Measurements from ENCODE around the gene ATRN.
"Not testable (repeated sequence)": the region's sequence is repeated elsewhere in the genome, so short reads cannot be mapped to it uniquely, and the experiment has no call there.

ATRN gene

DNA sequence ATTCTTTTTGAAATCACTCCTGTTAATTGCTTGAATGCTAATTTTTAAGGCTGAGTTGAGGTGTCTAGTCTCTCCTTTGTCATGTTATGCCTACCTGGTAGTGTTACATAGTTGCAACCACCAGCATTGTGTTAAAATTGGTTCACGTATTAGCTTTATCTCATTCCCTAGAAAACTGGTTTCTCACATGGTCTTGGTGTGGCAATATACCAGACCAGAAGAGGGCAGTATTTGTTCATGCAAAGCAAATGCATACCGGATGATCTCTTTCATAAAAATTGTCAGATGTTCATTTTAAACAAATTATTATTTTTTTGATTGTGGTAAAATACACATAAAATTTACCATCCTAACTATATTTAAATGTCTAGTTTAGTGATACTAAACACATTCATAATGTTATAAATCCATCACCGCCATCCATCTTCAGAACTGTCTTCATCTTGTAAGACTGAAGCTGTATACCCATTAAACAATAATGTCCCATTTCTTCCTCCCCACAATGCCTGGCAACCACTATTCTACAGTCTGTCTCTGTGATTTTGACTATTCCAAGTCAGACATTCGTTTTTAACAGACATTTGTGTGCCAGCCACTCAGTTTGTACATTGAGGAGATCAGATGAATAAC is 92.8 kb downstream of the ATRN start:
- no peak for DNase-seq (ENCODE audit: low read depth in 2 of 2)

DNA sequence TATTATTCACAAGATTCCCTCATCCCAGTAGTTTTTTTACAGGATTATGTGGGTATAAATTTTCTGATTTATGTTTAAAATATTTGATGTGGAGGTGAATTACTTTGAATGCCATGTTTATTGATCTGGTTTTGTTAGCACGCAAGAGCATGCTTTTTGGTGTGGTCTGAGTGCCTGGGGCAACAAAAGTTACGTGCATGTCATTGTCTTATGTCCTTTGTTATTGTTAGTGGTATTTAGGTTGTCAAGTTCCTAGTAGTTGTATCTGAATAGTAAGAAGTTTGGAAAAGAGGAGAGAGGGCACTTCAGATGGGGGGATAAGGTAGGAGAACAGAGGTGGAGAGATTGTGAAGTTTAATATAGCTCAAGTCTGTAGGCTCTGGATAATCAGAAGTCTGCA is 95.0 kb downstream of the ATRN start:
- DNase-seq (ENCODE audit: low read depth in 2 of 2) = no peak

DNA sequence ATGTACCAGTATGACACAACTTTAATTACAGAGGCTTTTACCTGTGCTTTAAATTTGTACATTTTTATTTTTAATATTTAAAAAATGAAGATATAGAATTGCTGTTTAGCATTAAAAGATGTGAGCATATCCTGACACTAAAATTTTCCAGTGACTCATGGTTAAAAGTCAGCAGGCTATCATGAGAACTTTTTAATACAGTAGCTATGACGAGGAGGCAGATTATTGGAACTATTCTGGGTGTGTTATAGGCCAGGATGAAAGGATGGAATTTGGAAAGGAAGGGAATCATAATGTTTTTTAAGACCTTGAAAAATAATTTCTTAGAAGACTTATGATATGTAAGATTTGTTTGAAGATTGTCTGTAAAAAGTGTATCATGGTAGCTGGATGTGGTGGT is 101.3 kb downstream of the ATRN start:
- DNase-seq (ENCODE audit: low read depth in 2 of 2) = no peak

DNA sequence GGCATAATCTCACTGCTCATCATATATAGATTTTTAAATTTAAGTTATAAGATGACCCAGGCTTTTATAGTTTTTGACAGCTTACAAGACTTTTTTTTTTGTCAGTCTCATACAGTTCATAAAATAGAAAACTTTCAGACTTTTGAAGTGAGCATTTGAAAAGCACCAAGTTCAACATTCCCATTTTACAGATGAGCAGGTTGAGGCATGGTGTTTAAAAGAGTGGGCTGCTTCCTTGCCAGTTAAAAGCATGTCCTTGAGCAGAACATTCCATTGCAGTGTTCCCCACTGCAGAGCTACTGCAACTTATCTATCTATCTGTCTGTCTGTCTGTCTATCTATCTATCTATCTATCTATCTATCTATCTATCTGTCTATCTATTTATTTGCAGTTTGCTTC is 105.5 kb downstream of the ATRN start:
- DNase-seq (ENCODE audit: low read depth in 2 of 2) = no peak

DNA sequence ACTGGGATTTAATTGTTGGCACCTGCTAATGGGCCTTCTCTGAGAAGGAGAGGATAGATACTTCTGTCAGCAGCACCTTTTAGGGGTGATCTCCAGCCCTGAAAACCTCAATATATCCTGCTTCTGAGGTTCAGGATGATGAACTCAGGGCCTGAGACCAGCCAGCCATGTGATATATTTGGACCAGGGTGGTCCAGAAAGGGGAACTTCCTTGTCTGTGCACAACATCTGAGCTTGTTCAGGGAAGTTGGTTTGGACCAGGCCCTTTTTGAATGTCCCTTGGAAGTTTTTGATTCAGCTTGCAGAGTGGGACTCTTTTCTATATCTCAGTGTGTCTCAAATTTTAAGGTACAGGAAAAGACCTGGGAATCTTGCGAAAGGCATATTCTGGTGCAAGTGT is 106.5 kb downstream of the ATRN start:
- no peak for DNase-seq (ENCODE audit: low read depth in 2 of 2)

DNA sequence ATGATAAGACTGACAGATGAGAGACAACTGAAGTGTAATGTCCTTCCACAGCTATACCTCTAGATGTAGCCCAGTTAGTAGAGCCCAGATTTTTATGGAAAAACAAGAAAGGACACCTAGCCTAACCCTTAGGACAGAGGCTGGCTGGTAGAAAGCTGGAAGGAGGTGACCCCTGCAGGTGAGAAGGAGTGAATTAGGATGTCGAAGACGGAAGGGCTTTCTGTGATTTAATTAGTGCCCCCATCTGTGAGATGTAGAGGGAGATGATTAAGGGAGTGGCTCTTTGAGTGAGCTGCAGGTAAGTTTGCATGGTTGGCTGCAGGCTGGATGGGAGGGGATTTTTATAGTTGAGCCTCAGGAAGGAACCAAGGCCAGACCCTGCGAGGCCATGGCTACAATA is 109.6 kb downstream of the ATRN start:
- no peak for DNase-seq (ENCODE audit: low read depth in 2 of 2)

DNA sequence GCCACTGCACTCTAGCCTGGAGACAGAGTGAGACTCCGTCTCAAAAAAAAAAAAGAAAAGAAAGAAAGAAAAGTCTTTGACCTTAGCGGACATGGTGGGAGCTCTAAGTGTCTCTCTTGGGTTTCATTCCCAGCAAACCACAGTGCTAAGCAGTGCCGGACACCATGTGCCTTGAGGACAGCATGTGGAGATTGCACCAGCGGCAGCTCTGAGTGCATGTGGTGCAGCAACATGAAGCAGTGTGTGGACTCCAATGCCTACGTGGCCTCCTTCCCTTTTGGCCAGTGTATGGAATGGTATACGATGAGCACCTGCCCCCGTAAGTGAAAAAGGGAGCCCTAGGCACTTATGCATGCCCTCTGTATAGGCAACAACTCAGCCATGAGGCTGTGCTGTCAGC is 112.9 kb downstream of the ATRN start:
- no peak for DNase-seq (ENCODE audit: low read depth in 2 of 2)

DNA sequence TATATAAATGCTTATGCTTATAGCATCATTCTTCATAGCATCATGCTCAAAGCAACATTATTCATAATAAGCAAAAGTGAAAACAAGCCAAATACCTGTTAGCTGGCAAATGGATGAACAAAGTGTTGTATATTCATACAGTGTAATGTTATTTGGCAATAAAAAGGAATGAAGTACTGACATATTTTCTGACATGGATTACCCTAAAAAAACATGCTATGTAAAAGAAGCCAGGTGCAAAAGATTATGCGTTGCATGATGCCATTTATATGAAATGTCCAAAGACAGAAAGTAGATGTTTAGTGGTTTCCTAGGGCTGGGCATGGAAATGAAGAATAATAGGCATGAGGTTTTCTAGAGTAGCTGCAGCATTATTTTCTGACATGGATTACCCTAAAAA is 115.3 kb downstream of the ATRN start:
- no peak for DNase-seq (ENCODE audit: low read depth in 2 of 2)

DNA sequence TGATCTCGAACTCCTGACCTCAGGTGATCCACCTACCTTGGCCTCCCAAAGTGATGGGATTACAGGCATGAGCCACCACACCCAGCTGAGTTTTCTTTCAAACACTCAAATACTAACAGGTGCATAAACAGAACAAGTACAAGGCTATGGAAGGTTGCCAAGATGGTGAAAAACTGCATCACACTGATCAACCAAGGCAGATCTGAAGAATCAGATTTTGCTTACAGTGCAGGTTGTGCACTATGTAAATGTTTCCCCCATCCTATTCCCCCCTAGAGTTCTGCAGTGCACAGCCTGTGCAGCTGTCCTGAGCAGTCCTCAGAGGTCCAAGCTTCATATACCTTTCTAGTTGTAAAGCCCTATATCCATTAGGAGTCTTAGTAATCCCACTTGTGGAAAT is 119.3 kb downstream of the ATRN start:
- no peak for DNase-seq (ENCODE audit: low read depth in 2 of 2)

DNA sequence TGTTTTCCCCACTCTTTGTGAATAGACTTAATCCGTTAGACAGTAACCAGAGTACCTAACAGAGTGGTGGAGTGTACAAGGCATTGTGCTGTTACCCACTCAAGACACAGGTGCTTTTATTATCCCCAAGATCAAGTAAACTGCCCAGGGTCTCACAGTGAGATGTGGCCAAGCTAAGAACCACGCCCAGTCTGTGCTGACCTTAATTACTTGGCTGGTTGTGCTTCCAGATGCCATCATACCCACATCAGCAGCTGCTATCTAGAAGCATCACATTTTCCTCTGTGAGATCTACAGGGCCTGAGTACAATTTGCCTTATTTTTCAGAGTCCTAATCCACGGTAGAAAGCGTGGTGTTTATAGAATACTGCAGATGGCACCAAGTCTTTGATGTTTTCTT is 122.1 kb downstream of the ATRN start:
- no peak for DNase-seq (ENCODE audit: low read depth in 2 of 2)

DNA sequence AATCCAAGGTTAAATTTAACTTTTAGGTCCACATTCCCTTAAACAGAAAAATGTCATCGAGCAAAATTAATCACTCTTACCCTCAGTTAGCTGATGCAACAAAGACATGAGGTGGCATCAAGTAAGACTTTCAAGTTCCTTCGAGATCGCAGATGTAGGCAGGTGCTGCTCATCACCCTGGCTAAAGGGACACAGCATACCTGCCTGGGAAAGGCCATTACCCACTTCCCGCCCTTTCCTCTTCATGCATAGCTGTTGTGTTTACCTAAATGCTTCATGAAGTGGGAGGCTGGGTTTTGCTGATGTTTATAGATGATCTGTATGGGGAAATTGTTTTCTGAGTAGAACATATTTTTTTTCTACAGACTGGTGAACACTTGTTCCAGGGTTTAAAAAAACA is 124.7 kb downstream of the ATRN start:
- DNase-seq (ENCODE audit: low read depth in 2 of 2) = no peak

DNA sequence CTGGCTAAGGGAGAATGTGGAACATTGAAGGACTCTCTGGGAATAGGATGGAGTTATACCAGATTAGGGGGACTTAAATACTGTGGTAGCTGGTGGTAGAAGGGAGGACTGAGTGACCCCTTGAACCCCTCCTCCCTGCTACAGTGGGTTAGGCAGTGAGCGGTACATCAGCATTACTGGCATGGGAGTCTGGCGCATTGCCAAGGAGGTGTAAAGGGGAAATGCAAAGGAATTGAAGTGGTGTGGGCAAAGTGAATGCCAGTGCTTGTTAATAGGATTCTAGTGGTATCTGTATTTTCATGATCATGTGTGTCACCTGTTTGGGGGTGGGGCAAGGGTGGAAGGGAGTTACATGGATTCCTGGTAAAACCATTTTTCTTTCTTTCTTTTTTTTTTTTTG is 132.3 kb downstream of the ATRN start:
- DNase-seq (ENCODE audit: low read depth in 2 of 2) = no peak

DNA sequence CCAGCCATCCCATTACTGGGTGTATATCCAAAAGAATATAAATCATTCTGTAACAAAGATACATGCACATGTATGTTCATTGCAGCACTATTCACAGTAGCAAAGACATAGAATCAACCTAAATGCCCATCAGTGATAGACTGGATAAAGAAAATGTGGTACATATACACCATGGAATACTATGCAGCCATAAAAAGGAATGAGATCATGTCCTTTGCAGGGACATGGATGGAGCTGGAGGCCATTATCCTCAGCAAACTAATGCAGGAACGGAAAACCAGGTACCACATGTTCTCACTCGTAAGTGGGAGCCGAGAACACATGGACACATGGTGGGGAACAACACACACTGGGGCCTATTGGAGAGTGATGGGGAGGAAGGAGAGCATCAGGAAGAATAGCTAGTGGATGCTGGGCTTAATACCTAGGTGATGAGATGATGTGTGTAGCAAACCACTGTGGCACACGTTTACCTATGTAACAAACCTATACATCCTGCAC is 134.6 kb downstream of the ATRN start:
- DNase-seq (ENCODE audit: low read depth in 2 of 2) = not testable (repeated sequence)

DNA sequence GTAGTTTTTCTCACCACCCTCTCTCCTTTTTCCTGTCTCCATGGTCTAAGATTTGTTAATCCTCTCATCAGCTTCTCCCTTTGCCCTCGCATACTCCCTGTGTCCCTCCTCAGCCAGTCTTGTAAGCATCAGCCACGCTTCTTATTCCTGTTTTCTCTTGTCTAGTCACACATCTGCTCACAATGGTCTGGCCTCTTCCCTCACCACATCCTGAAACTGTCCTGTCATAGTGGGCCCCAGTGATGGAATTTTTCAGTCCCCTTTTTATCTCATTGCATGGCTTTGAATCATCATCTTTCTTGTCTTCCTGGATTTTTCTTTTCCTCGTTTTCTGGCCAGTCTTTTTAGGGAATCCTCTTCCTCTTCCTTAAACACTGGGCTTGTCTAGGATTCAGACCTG is 135.2 kb downstream of the ATRN start:
- DNase-seq (ENCODE audit: low read depth in 2 of 2) = no peak

DNA sequence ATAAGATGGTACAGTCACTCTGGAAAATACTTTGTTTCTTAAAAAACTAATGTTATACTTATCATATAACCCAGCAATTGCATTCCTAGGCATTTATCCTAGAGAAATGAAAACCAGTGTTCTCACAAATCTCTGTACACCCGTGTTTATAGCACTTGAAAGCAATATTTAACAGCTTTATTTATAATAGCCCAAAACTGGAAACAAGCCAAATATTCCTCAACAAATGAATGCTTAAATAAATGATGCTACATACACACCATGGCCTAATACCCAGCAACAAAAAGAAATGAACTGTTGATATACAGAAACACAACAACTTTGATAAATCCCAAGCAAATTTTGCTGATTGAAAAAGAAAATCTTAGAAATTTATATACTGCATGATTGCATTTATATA is 141.1 kb downstream of the ATRN start:
- DNase-seq (ENCODE audit: low read depth in 2 of 2) = no peak

DNA sequence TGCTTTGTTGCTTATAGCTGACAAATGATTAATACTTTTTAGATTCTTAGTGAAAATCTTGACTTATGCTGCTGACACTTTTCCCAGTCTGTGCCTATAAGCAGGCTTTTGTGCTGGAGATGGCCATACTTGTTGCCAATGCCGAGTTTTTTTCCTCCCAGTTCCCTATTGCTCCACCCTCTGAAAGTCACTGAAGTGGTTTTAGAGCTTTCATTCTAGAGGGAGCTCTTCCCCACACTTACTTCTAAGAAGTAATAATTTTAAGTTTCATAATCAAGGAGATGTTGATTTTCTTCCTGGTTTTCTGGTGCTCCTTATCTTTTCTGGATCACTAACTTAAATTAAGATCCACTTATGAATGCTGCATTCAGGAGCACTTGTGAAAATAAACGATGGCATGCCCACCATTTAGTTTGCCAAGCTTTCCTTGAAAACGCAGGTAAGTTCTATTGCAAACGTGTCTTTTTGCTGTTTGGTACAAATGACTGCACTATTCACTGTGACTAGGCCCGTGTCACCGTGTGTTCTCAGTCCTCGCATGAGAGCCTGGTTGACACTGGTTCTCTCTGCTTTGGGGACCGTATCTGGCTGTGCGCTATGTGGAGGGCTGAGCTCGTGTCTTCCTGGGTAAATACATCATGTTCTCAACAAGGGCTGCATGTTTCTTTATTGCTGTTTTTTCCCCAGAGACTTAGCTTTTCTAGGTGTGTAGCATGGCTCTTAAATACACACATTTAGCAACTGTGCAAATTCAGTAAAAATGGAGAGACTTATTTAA is 142.2 kb downstream of the ATRN start:
- no peak for DNase-seq (ENCODE audit: low read depth in 2 of 2)

DNA sequence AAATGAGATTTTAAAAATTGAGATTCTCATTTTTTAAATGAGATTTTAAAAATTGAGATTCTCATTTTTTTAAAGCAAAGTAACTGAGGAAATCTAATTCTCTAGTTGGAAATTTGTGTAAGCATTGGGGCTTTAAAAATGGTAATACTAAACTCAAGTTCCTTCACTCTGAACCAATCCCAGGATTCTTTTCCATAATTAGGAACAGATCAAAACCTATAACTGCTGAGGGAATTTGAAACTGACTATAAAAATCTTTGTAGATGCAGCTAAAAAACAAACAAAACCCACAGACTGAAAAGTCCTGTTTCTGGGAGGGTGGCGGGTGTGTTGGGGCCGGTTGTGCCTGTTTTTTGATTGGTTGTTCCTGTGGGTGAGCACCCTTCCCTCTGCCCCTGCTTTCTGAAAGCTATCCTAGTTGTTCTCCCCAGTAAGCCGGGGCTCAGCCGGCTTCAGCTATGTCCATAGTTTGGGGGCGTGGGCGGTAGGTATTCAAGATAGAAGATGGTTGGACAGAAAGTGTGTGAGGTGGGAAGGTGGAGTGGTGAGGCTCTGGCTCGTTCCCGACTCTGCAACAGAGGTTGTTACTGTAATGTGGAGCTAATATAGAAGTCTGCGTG is 143.1 kb downstream of the ATRN start:
- no peak for DNase-seq (ENCODE audit: low read depth in 2 of 2)

DNA sequence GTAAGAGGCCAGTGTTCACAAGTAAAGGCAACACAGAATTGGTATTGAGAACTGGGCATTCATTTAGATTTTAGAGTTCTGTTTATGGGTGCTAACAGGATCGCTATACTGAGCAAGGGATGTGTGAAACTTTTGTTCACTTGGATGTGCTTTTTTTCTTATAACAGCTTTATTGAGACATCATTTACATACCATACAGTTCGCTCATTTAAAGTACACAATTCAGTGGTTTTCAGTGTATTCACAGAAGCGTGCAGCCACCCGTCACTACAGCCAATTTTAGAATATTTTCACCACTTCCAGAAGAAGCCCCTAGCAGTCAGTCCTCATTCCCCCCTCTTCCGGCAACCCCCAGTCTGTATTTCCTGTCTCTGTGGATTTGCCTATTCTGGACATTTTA is 143.6 kb downstream of the ATRN start:
- no peak for DNase-seq (ENCODE audit: low read depth in 2 of 2)

DNA sequence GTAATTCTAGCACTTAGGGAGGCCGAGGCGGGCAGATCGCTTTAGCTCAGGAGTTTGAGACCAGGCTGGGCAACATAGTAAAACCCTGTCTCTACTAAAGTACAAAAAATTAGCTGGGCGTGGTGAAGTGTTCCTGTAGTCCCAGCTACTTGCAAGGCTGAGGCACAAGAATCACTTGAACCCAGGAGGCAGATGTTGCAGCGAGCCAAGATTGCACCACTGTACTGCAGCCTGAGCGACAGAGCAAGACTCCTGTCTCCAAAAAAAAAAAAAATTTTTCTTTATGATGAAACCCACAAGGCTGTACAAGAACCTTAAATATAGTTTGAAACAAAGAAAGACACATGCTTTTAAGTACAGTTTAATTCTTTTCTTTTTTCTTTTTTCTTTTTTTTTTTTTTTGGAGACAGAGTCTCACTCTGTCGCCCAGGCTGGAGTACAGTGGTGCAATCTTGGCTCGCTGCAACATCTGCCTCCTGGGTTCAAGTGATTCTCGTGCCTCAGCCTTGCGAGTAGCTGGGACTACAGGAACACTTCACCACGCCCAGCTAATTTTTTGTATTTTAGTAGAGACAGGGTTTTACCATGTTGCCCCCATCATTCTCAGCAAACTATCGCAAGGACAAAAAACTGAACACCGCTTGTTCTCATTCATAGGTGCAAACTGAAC is 144.5 kb downstream of the ATRN start:
- not testable (repeated sequence) for DNase-seq (ENCODE audit: low read depth in 2 of 2)

DNA sequence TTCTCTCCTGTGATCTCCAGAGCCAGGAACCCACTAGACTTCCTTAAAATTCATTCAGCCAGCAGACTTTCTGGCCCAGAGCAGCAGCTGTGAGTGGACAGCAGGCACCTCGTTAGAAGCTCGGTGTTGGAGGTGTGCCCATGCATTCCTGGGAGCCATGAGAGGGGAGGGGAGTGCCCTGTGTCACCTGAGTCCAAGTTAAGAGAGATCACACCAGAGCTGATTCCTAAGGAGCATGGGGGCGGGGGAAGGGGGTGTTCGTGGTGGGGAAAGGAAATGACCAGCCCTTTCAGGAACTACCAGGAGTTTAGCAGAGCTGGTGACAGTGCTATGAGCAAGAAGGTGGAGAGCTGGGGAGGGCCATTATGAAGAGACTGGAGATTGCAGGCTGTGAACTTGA is 145.4 kb downstream of the ATRN start:
- no peak for DNase-seq (ENCODE audit: low read depth in 2 of 2)

DNA sequence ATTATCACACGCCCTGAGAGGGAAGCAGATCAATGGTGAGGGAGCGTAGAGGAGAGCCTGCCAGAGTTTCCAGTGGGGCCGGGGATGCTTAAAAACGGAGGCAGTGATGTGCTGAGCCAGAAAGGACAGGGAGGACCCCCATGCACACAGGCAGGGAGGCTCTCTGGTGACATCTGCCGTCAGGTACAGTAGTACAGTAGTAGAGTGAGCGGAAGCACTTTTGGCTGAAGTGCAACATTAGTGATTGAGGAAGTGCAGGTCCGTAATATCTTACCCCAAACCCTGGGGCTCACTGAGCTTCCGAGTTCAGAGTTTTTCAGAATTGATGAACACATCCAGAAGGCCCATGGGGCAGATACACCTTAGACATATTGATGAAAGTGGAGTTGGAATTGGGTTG is 150.3 kb downstream of the ATRN start:
- DNase-seq (ENCODE audit: low read depth in 2 of 2) = no peak

DNA sequence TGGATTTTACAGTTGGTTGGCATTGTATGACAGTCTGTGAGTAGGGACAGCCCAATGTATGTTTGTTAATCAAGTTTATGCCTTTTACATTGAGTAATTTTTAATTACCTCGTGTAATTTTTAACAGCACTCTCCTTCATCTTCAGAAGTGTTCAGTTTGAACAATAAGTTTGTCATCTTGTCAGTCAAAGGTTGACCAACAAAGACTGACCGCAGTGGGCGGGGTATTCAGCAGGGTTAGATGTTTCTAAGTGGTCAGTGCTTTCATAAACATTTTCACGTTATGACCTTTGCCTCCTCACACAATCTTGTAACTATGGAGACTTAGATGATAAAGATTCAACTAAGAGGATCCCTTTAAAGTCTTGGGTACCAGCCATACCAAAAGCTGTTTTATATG is 151.6 kb downstream of the ATRN start:
- DNase-seq (ENCODE audit: low read depth in 2 of 2) = no peak

DNA sequence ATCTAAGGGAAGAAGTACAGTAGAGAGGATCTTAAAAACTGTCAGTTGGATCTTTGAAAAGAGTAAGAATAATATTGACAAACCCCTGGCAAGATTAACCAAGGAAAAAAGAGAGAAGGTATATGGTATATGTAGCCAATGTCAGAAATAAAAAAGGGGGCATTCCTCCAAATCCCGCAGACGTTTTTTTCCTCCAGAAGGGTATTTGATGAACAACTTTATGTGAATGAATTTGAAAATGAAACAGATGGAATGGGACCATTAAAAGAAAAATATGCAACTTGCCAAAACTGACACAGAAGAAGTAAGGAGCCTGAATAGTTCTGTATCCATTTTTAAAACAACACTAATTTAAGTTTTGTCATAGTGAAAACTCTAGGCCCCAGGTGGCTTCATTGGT is 156.7 kb downstream of the ATRN start:
- no peak for DNase-seq (ENCODE audit: low read depth in 2 of 2)
